GM23338 (cell line): ENCODE measurements around the gene POLR2J3. TPM values are rescaled to one million over a fixed set of nuclear protein-coding genes. Genes with fewer than 3 reads are reported as not detected.
"Not testable (repeated sequence)": the region's sequence is repeated elsewhere in the genome, so short reads cannot be mapped to it uniquely, and the experiment has no call there.

Source experiments
- ATAC-seq: fragments of 200-7000 bp; cut with Tn5 transposase; 3 replicates; pipeline ENCODE4 v1.9.1; 2020
- DNase-seq: peaks from one replicate; pipeline ENCODE4 v3.0.0-alpha.2; 2015; ENCODE audit warnings: low spot score
- H2AFZ ChIP-seq: fragments of 200-600 bp; sonication (generic); 2 replicates; pipeline ENCODE4 v1.8.0; 2016; ENCODE audit warnings: antibody characterized with exemption, mild to moderate bottlenecking, moderate library complexity
- H3F3A ChIP-seq: fragments of 200-600 bp; sonication (generic); replicated peaks from 2 replicates; pipeline ENCODE4 v1.8.0; 2017; ENCODE audit warnings: antibody characterized with exemption, mixed run types, low read depth
- H3K27ac ChIP-seq: fragments of 200-600 bp; sonication (generic); 2 replicates; pipeline ENCODE4 v1.6.1; 2016; ENCODE audit warnings: low read depth
- H3K27me3 ChIP-seq: fragments of 200-600 bp; sonication (generic); 2 replicates; pipeline ENCODE4 v1.8.0; 2016; ENCODE audit warnings: mild to moderate bottlenecking, mixed run types, moderate library complexity; ENCODE audit not compliant: insufficient read depth
- H3K36me3 ChIP-seq: fragments of 200-600 bp; sonication (generic); 2 replicates; pipeline ENCODE4 v1.8.0; 2016; ENCODE audit warnings: mild to moderate bottlenecking; ENCODE audit not compliant: insufficient read depth
- H3K4me1 ChIP-seq: fragments of 200-600 bp; sonication (generic); 2 replicates; pipeline ENCODE4 v1.8.0; 2016; ENCODE audit warnings: mild to moderate bottlenecking, moderate library complexity; ENCODE audit not compliant: insufficient read depth
- H3K4me2 ChIP-seq: fragments of 200-600 bp; sonication (generic); 2 replicates; pipeline ENCODE4 v1.7.1; 2017; ENCODE audit warnings: mixed run types
- H3K4me3 ChIP-seq: fragments of 200-600 bp; sonication (generic); 2 replicates; pipeline ENCODE4 v1.6.1; 2016; ENCODE audit warnings: mixed run types
- H3K79me2 ChIP-seq: fragments of 200-600 bp; sonication (generic); replicated peaks from 2 replicates; pipeline ENCODE4 v1.8.0; 2017; ENCODE audit warnings: mild to moderate bottlenecking; ENCODE audit not compliant: insufficient read depth
- H3K9me2 ChIP-seq: fragments of 200-600 bp; sonication (generic); 2 replicates; pipeline ENCODE4 v1.8.0; 2017; ENCODE audit not compliant: insufficient read depth
- H4K20me1 ChIP-seq: fragments of 200-600 bp; sonication (generic); replicated peaks from 2 replicates; pipeline ENCODE4 v1.8.0; 2017; ENCODE audit warnings: mild to moderate bottlenecking; ENCODE audit not compliant: insufficient read depth
- H3K27ac Mint-ChIP-seq: 2 replicates; pipeline ENCODE4 v1.8.0; 2020; ENCODE audit warnings: inconsistent platforms, mild to moderate bottlenecking, moderate library complexity, mixed read lengths
- H3K27me3 Mint-ChIP-seq: 3 replicates; pipeline ENCODE4 v1.8.0; 2022; ENCODE audit warnings: low read depth, mild to moderate bottlenecking, moderate library complexity, mixed read lengths, inconsistent platforms; ENCODE audit not compliant: insufficient read depth, poor library complexity
- H3K36me3 Mint-ChIP-seq: 3 replicates; pipeline ENCODE4 v1.8.0; 2021; ENCODE audit warnings: low read depth, mild to moderate bottlenecking, inconsistent platforms, moderate library complexity, mixed read lengths
- H3K4me1 Mint-ChIP-seq: 3 replicates; pipeline ENCODE4 v1.8.0; 2020; ENCODE audit warnings: mild to moderate bottlenecking, inconsistent platforms, mixed read lengths
- H3K4me3 Mint-ChIP-seq: 3 replicates; pipeline ENCODE4 v1.8.0; 2021; ENCODE audit warnings: moderate library complexity, mild to moderate bottlenecking, inconsistent platforms, mixed read lengths
- H3K9me3 Mint-ChIP-seq: 3 replicates; pipeline ENCODE4 v1.8.0; 2020; ENCODE audit warnings: moderate library complexity, mild to moderate bottlenecking, inconsistent platforms, mixed read lengths
- polyA plus RNA-seq: library from polyadenylated mRNA; unstranded; fragments of >200 nt; fragmentation: Nextera tagmentation; extraction: Ambion mirVana; gene quantifications from 2 replicates; pipeline ENCODE4 v1.2.1, GENCODE V29; 2016
- total RNA-seq: library from RNA; depleted of rRNA; stranded (reverse); fragments of >200 nt; shearing (Covaris generic); gene quantifications from 2 replicates; pipeline ENCODE4 v1.2.3, GENCODE V29; 2014

The POLR2J3 gene
- total and polyA plus RNA-seq, 2 experiments from 2014 or later: 18.9 to 135 TPM

DNA sequence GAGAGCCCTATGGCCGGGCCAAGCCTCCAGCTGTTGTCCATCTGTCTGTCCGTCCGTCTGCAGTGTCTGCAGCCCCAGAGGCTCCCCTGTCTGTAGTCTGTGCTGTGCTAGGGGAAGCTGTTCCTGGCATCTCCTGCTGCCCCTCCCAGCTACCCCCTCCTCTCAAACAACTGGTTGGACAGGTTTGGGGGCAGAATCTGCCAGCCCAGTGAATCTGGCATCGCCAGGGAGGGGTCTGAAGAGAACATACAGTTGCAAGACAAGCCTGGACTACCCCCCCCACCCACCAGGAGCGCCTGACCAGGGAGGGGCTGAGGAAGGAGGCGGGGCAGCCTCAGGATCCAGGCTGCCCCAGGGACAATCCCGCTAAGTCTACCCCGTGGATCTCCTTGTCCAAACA is 28.8 kb downstream of the POLR2J3 start, which contains the start of gene UPK3BL2:
UPK3BL2 (minus strand) TSS at position 101 of the 400 bp plus-strand sequence; CDS start at position 41, 60 bp downstream.
- not testable (repeated sequence) for H3F3A ChIP-seq, H3K4me1 ChIP-seq, H3K9me3 Mint-ChIP-seq, H3K9me2 ChIP-seq, H3K4me1 Mint-ChIP-seq, H3K36me3 ChIP-seq, DNase-seq, H2AFZ ChIP-seq, H4K20me1 ChIP-seq, H3K4me3 ChIP-seq, H3K27ac Mint-ChIP-seq, ATAC-seq, H3K4me2 ChIP-seq, H3K27me3 Mint-ChIP-seq, H3K27ac ChIP-seq, H3K36me3 Mint-ChIP-seq, H3K4me3 Mint-ChIP-seq, H3K79me2 ChIP-seq, H3K27me3 ChIP-seq

DNA sequence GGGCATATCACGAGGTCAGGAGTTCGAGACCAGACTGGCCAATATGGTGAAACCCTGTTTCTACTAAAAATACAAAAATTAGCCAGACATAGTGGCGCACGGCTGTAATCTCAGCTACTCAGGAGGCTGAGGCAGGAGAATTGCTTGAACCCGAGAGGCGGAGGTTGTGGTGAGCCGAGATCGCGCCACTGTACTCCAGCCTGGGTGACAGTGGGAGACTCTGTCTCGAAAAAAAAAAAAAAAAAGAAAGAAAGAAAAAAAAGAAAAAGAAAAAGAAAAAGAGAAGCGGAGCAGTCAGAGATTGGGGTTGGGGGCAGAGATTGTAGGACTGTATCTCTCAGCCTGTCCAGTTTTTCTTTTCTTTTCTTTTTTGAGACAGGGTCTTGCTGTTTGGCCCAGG is 29.6 kb downstream of the POLR2J3 start:
- not testable (repeated sequence) for H3K9me2 ChIP-seq, H3K9me3 Mint-ChIP-seq, H3K4me1 Mint-ChIP-seq, H3F3A ChIP-seq, H4K20me1 ChIP-seq, H3K4me2 ChIP-seq, H3K27ac ChIP-seq, H3K27me3 Mint-ChIP-seq, H3K27me3 ChIP-seq, H3K36me3 ChIP-seq, H3K36me3 Mint-ChIP-seq, H2AFZ ChIP-seq, H3K4me3 ChIP-seq, H3K27ac Mint-ChIP-seq, DNase-seq, ATAC-seq, H3K79me2 ChIP-seq, H3K4me1 ChIP-seq, H3K4me3 Mint-ChIP-seq

DNA sequence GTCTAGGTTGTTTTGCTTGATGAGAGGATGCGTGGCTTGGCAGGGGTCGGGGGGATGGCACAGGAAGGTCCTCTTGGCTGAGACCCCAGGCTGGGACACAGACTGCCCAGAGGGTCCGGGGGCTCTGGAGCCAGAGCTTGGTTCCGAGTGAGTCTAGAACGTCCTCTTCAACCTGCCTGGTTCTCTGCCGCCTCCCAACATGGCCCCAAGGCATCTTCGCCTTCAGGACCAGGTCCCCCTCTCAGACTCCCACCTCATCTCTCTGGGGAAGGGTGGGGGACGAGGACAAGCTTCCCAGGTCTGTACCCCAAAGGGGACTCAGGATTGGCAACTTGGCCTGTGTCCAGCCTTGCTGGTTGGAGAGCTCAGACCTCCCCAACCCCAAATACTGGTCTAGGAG is 30.3 kb downstream of the POLR2J3 start:
- H2AFZ ChIP-seq, H3K9me3 Mint-ChIP-seq, H3K36me3 Mint-ChIP-seq, H3K4me2 ChIP-seq, ATAC-seq, H3K4me1 ChIP-seq, DNase-seq, H3K27me3 ChIP-seq, H3K4me3 Mint-ChIP-seq, H3K27ac ChIP-seq, H3K4me3 ChIP-seq, H3K36me3 ChIP-seq, H3K9me2 ChIP-seq, H3F3A ChIP-seq, H4K20me1 ChIP-seq, H3K27me3 Mint-ChIP-seq, H3K4me1 Mint-ChIP-seq, H3K27ac Mint-ChIP-seq, H3K79me2 ChIP-seq: not testable (repeated sequence)

DNA sequence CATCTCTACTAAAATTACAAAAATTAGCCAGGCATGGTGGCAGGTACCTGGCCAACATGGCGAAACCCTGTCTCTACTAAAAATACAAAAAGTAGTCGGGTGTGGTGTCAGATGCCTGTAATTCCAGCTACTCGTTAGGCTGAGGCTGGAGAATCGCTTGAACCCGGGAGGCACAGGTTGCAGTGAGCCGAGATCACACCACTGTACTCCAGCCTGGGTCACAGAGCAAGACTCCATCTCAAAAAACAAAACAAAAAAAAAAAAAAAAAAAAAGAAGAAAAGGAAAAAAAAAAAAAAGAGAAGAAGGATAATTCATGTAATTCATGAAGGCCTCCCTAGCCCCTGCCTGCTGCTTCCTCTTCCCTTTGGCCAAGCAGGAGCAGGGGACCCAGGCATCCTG is 31.8 kb downstream of the POLR2J3 start:
- not testable (repeated sequence) for H3K9me2 ChIP-seq, H3K36me3 Mint-ChIP-seq, H3K27ac ChIP-seq, H3K27me3 Mint-ChIP-seq, H3K27ac Mint-ChIP-seq, H2AFZ ChIP-seq, H3F3A ChIP-seq, H3K36me3 ChIP-seq, H3K4me3 Mint-ChIP-seq, DNase-seq, H3K4me3 ChIP-seq, H3K9me3 Mint-ChIP-seq, H3K79me2 ChIP-seq, H4K20me1 ChIP-seq, H3K4me2 ChIP-seq, ATAC-seq, H3K27me3 ChIP-seq, H3K4me1 Mint-ChIP-seq, H3K4me1 ChIP-seq

DNA sequence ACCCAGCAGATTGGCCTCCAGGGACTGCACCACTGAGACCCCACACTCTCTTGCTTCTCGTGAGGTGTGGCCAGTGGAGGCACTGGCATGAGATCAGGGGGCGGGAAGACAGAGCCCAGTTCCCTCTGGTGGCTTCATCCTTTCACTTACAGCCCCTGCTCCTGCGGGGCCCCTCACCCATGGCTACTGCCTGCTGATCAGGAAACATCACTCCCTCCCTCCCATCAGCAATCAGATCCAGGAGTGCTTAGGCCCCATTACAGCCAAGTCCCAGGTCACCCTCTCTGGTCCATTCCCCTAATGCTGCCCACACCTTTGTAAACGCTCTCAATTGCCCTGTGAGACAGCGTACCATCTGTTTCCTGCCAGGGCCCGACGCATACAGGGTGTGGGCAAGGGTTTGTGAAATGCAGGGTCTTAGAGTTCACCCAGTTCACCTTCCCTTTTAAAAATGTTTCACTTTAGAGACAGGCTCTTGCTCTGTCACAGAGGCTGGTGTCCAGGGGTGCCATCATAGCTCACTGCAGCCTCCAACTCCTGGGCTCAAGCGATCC is 37.2 kb downstream of the POLR2J3 start:
- not testable (repeated sequence) for H3K79me2 ChIP-seq, H3K27ac Mint-ChIP-seq, H3K36me3 Mint-ChIP-seq, H3K4me1 Mint-ChIP-seq, H4K20me1 ChIP-seq, H3F3A ChIP-seq, H2AFZ ChIP-seq, H3K4me3 Mint-ChIP-seq, DNase-seq, H3K27me3 ChIP-seq, H3K36me3 ChIP-seq, H3K9me3 Mint-ChIP-seq, H3K4me1 ChIP-seq, H3K4me2 ChIP-seq, H3K4me3 ChIP-seq, H3K27me3 Mint-ChIP-seq, H3K27ac ChIP-seq, H3K9me2 ChIP-seq, ATAC-seq

DNA sequence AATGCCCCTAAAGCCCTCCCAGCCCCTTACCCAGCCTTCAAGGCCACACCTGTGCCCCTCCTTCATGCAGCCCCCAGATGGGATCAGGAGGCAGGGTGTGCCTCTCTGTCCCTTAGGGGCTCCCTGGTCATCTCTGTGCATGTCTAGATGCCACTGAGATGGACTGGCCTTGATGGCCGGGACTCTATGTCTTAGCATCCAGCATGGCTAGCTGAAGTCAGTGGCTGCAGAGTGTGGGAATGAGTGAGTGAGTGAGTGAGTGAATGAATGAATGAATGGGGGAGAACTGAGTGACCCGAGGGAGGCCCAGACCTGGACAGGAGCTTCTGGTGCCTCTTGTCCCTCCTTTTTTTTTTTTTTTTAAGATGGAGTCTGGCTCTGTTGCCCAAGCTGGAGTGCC is 40.3 kb downstream of the POLR2J3 start:
- not testable (repeated sequence) for DNase-seq

DNA sequence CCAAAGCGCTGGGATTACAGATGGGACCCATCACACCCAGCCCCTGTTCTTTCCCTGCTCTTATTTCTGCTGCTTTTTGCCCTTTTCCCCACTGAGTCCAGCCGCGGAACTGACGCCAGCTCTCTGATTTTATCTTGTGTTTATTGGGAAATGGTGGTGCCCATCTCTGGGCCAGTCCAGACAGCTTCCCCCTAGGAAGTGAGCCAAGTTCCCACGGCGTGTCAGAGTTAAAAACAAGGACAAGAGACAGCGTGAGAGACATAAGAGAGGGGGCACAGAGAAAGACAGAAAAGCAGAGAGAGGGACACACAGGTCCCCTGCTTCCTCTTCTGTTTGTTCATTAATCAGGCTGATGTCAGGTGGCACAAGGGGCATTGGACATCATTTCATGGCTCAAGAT is 40.8 kb downstream of the POLR2J3 start:
- not testable (repeated sequence) for H2AFZ ChIP-seq, H3K36me3 ChIP-seq, H3K79me2 ChIP-seq, H4K20me1 ChIP-seq, H3K9me3 Mint-ChIP-seq, H3K27ac Mint-ChIP-seq, H3K4me3 Mint-ChIP-seq, H3K9me2 ChIP-seq, H3F3A ChIP-seq, H3K27ac ChIP-seq, H3K36me3 Mint-ChIP-seq, H3K27me3 ChIP-seq, H3K27me3 Mint-ChIP-seq, ATAC-seq, H3K4me1 ChIP-seq, DNase-seq, H3K4me2 ChIP-seq, H3K4me1 Mint-ChIP-seq, H3K4me3 ChIP-seq

More for the DNA sequence above, 40.3 kb downstream of the POLR2J3 start:
- H3K4me1 ChIP-seq, H3K9me2 ChIP-seq, ATAC-seq, H2AFZ ChIP-seq, H3K4me1 Mint-ChIP-seq, H3F3A ChIP-seq, H3K36me3 ChIP-seq, H3K27me3 ChIP-seq, H3K27ac Mint-ChIP-seq, H3K27ac ChIP-seq, H3K79me2 ChIP-seq, H3K9me3 Mint-ChIP-seq, H4K20me1 ChIP-seq, H3K36me3 Mint-ChIP-seq, H3K4me2 ChIP-seq, H3K4me3 Mint-ChIP-seq, H3K27me3 Mint-ChIP-seq, H3K4me3 ChIP-seq: not testable (repeated sequence)
